HG02588 (cell line): ENCODE results near the gene ZFP37.
"Not testable (repeated sequence)": the region's sequence is repeated elsewhere in the genome, so short reads cannot be mapped to it uniquely, and the experiment has no call there.

ENCODE experiments used
- ATAC-seq: cut with Tn5 transposase; IDR thresholded peaks from one replicate; pipeline ENCODE4 v1.9.1; 2021; ENCODE audit warnings: mild to moderate bottlenecking, moderate library complexity; ENCODE audit not compliant: unreplicated experiment

The ZFP37 gene

DNA sequence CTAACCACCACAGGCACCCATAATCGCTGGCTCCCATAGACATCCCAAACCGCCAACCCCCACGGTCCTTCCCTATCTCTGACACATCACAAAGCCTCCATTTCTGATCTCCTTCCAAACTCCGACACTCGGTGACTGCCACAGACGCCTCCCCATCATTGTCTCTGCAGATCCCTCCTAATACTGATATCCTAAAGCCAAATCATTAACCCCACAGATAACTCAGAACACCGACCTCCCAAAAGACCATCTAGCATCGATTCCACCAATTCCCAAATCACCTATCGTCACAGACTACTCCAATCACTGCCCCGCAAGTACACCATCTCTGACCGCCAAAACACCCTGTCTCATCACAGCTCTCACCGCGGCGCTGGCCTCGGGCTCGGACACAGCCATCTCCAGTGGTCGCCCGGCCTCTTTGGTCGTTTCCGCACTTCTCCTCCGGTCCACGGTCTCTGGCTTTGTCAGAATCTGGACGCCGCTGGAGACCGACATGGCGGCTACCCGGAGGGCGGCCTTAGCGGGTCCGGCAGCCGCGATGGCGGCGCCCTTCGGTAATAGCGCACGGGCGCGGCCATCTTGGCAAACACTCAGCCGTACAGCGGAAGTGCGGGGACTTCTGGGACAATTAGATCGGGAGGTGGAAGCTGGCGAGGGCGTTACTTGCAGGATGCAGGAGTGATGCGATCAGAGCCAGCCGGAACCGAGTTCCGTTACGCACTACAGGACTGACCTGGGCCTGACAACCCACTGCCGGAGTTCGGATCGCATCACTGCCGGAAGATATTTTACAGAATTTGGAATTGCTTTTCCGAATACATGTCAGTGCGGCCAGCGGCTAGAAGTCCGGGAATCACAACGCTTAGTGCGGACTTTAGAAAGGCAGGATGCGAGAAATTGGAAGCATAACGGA is at the start of gene ZFP37:
TSS of gene ZFP37 (minus strand) at position 534 of the 916 bp plus-strand sequence. CDS start at position 498, 36 bp downstream.
- ATAC-seq, result peak; percentile 91

DNA sequence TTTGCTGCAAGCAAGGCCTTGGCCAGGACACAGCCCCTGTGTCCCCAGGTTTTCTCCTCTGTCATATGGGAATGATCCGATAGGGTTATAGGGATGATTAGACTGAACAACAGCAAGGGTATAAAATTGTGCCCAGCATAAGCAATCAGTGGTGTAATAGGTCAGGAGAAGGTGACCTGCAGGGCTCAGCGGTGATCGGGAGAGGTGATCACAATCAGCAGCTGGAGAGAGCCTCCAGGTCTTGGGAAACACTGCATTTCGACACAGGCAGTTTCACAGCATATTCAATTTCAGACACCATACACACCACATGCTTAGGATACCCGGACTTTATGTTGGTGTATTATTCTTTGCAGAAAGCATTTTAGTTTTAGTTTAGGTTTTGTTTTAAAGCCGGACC is 48.8 kb upstream of the ZFP37 start:
- ATAC-seq, result not testable (repeated sequence)

- ATAC-seq, result no peak
Measured at GRCh38 chr9:113095561-113095960, 39.0 kb upstream of the ZFP37 start.

DNA sequence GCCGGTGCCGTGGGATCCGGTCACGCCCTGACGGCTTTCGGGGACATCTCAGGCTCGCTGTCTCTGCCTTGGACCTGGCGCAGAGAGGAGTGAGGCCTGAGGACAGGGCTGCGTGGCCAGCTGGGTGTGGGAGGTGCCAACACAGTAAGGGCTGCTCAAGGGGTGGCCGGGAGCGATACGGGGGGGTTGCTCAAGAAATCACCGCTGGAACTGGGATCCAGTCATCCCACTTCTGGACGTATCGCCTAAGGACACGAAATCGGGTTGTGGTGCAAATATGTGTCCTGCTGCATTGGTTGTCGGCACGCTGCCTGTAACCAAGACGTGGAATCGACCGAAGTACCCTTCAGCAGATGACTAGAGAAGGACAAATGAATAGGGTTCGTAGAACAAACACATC is 33.4 kb upstream of the ZFP37 start:
- ATAC-seq, result not testable (repeated sequence)

DNA sequence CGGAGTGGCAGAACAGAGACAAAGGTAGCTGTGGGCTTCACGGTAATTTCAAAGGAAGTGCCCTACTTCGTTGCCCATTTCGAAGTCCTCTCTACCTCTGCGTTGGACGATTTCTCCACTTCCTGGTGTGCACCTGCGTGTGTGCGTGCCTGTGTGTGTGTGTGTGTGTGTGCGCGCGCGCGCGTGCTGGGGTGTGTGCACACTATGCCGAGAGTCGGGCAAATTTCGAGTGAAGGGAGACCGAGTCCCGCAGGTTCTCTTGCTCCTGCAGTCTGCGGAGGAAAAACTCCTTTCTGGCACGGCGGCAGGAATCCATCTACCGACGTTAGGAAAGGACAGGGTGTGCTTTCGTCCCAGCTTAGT is 32.6 kb upstream of the ZFP37 start:
- ATAC-seq, result not testable (repeated sequence)

GRCh38 chr9:113088456-113089142 is 32.1 kb upstream of the ZFP37 start:
- ATAC-seq, result not testable (repeated sequence)

- not testable (repeated sequence) for ATAC-seq
Measured at GRCh38 chr9:113062932-113063310, 6.4 kb upstream of the ZFP37 start.

GRCh38 chr9:113062256-113062931 is 5.9 kb upstream of the ZFP37 start:
- ATAC-seq, result not testable (repeated sequence)

DNA sequence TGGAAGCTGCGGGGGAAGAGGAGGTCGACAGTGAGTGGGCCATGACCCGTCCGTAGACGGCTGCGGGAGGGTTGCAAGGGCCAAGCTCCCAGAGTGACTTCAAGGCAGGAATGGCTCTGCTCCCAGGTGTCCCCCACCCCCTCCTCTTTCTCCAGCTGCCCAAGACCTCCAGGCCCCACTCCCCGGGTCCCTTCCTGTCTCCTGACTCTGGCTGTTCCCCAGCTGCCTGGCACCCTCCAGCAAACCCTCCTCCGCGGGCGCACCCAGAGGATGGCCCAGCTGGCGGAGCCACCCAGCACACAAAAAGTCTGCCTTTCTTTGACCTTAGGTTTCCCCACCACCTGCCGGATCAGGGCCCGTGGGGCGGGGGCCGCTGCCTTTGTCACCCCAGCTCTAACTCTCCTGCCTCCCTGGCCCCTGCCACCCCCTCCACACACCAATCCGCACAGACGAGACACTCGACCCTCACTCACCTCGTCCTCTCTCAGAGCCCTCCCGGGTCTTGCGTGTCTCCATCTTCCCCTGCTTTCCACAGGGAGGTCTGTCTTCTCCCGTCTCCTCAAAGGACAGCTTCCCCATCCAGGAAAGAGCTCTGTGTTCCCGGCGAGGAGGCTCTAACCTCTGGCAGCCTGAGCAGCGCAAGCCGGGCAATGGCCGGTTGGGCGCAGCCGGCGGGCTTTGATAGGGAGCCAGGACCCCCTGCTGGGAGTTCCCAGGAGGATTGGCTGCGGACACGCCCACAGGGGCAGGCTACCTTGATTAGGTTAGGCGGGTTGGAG is 4.7 kb upstream of the ZFP37 start:
- ATAC-seq, result not testable (repeated sequence)

- not testable (repeated sequence) for ATAC-seq
Measured at GRCh38 chr9:113059581-113060284, 3.2 kb upstream of the ZFP37 start.

- no peak for ATAC-seq
Measured at GRCh38 chr9:113057193-113057592, 669 bp upstream of the ZFP37 start.

- no peak for ATAC-seq
Measured at GRCh38 chr9:113042884-113043657, 13.5 kb downstream of the ZFP37 start.

- no peak for ATAC-seq
Measured at GRCh38 chr9:113026200-113026599, 30.3 kb downstream of the ZFP37 start.

DNA sequence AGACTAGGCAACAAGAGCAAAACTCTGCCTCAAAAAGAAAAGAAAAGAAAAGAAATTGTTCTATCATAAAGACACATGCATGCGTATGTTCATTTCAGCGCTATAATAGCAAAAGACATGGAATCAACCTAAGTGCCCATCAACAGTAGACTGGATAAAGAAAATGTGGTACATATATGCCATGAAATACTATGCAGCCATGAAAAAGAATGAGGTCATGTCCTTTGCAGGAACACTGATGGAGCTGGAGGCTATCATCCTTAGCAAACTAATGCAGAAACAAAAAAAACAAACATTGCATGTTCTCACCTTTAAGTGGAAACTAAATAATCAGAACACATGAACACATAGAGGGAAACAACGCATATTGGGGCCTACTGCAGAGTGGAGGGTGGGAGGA is 38.3 kb downstream of the ZFP37 start:
- ATAC-seq, result no peak

GRCh38 chr9:113012492-113012891 is 44.0 kb downstream of the ZFP37 start:
- no peak for ATAC-seq

- ATAC-seq, result no peak
Measured at GRCh38 chr9:113011911-113012381, 44.6 kb downstream of the ZFP37 start, which contains the start of gene ZNF883. ZNF883 (minus strand) TSS chr9:113012192.

DNA sequence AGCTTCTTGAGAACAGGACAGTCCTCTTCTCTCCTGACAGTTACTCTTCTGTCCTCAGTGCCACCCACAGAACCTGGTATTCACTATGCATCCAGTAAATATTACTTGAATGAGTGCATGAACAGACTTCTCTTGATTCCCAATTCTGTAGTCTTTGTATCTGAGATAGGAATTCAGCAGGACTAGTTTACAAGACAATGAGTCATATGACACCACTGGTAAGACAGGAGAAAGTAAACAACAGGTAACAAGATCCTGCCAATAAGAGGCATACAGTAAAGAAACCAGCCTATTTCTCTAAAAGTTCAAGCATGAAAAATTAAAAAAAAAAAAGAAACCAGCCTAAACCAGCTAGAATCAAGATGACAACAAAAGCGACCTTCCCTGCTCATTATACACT is 50.7 kb downstream of the ZFP37 start:
- ATAC-seq, result no peak

- no peak for ATAC-seq
Measured at GRCh38 chr9:112997236-112997941, 59.1 kb downstream of the ZFP37 start.
